ENCODE data around the gene TNFSF18. TPM values are rescaled to one million over a fixed set of nuclear protein-coding genes. Genes with fewer than 3 reads are reported as not detected.

The TNFSF18 gene
- total RNA-seq, 2 donors from 2014 or later: 0.36 TPM; not detected in 1

Other genes starting within 250 kb of the TNFSF18 start
- 100 to 1,000 TPM in 1 of 2 donors, 10 to 100 TPM in 1; 40.5 to 275 TPM for gene TNFSF4, start 156.4 kb upstream of the TNFSF18 start, total RNA-seq